Fibroblast of lung (primary cell): ENCODE measurements around the gene USP8. TPM values are rescaled to one million over a fixed set of nuclear protein-coding genes. Genes with fewer than 3 reads are reported as not detected.

Experiments
- DNase-seq, 2 donors: peaks; one replicate each; pipeline versions ENCODE4 v3.0.0 to v3.0.0-alpha.2; 2010; ENCODE audit warnings: low read depth in 2 of 2
- H2AFZ ChIP-seq: 2 replicates; pipeline ENCODE4 v1.5.1; 2012; ENCODE audit warnings: low read length, control low read depth, inconsistent platforms
- H3K27ac ChIP-seq: 2 replicates; pipeline ENCODE4 v1.5.1; 2011; ENCODE audit warnings: low read length, control low read depth; ENCODE audit not compliant: insufficient read depth
- H3K27me3 ChIP-seq: 2 replicates; pipeline ENCODE4 v1.5.1; 2011; ENCODE audit warnings: mild to moderate bottlenecking, low read length; ENCODE audit not compliant: control insufficient read depth, insufficient read depth
- H3K36me3 ChIP-seq: 2 replicates; pipeline ENCODE4 v1.5.1; 2011; ENCODE audit warnings: low read length; ENCODE audit not compliant: control insufficient read depth, insufficient read depth
- H3K4me1 ChIP-seq: 2 replicates; pipeline ENCODE4 v1.5.1; 2011; ENCODE audit warnings: low read length; ENCODE audit not compliant: control insufficient read depth, insufficient read depth; ENCODE audit errors: extremely low read depth
- H3K4me2 ChIP-seq: 2 replicates; pipeline ENCODE4 v1.5.1; 2011; ENCODE audit warnings: low read length, control low read depth; ENCODE audit not compliant: insufficient read depth; ENCODE audit errors: extremely low read depth
- H3K4me3 ChIP-seq, 4 experiments: fragments of 200-600 bp in 1 of 4; sonication (generic) in 1 of 4; replicated peaks in 1 of 4; 2 replicates each; pipeline ENCODE4 v1.5.1; 2011 to 2016; ENCODE audit warnings: low read length in 4 of 4, low read depth in 3 of 4, mild to moderate bottlenecking in 3 of 4, control low read depth in 2 of 4, inconsistent platforms in 1 of 4, mixed read lengths in 1 of 4; ENCODE audit not compliant: insufficient read depth in 1 of 4; ENCODE audit errors: control extremely low read depth in 1 of 4
- H3K79me2 ChIP-seq: 2 replicates; pipeline ENCODE4 v1.5.1; 2012; ENCODE audit warnings: mild to moderate bottlenecking, low read length, inconsistent platforms; ENCODE audit not compliant: control insufficient read depth, insufficient read depth
- H3K9ac ChIP-seq: 2 replicates; pipeline ENCODE4 v1.5.1; 2011; ENCODE audit warnings: mild to moderate bottlenecking, low read length, control low read depth; ENCODE audit not compliant: insufficient read depth
- H3K9me3 ChIP-seq: 2 replicates; pipeline ENCODE4 v1.5.1; 2012; ENCODE audit warnings: low read depth, low read length; ENCODE audit not compliant: control insufficient read depth, insufficient read depth
- H4K20me1 ChIP-seq: 2 replicates; pipeline ENCODE4 v1.5.1; 2011; ENCODE audit warnings: low read length; ENCODE audit not compliant: control insufficient read depth, insufficient read depth; ENCODE audit errors: extremely low read depth
- EZH2 ChIP-seq: IDR thresholded peaks from 2 replicates; pipeline ENCODE4 v1.5.1; 2012; ENCODE audit warnings: low read length, control low read depth, mild to moderate bottlenecking; ENCODE audit errors: missing control alignments
- polyA plus RNA-seq, 2 donors: library from polyadenylated mRNA; depleted of rRNA in 1 of 2; stranded (reverse) in 1 of 2; unstranded in 1 of 2; fragments of >200 nt; gene quantifications; 2 replicates each; pipeline ENCODE4 v1.2.1, GENCODE V29; 2011 to 2012; ENCODE audit warnings: missing spikeins in 1 of 2
- total RNA-seq: library from RNA; depleted of rRNA; stranded (reverse); fragments of >200 nt; gene quantifications from 2 replicates; pipeline ENCODE4 v1.2.1, GENCODE V29; 2014
- TF ChIP-seq, protein P1 (sequence below), 2 donors: IDR thresholded peaks in 1 of 2; conservative IDR thresholded peaks in 1 of 2; 1 replicate in 1 of 2; 2 replicates in 1 of 2; pipeline ENCODE4 v1.5.1; 2011 to 2012; ENCODE audit warnings: low read length in 2 of 2, control low read depth in 1 of 2, inconsistent platforms in 1 of 2, low read depth in 1 of 2, mild to moderate bottlenecking in 1 of 2

Gene USP8
- total and polyA plus RNA-seq, 2 donors (not counting 1 experiment from before 2014, with no cell fraction given), result 52.2 to 58.5 TPM

DNA sequence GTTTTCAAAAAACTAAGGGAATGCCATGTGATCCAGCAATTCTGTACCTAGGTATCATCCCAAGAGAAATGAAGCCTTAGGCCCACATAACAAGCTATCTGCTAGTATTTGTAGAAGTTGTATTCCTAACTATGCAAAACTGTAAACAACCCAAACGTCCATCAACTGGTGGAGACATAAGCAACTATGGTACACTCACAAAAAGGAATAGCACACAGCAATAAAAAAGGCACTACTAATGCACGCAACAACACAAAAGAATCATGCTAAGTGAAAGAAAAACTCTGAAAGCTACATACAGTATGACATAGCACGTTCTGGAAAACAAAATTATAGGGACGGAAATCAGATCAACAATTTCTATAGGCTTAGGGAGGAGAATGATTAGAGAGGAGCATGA, 107.0 kb downstream of the USP8 start:
- DNase-seq, result no peak
- no peaks in the 10 kb centered on the region for H3K4me1 ChIP-seq
- TF ChIP-seq EZH2, result no peak
- TF ChIP-seq, protein P1, sequence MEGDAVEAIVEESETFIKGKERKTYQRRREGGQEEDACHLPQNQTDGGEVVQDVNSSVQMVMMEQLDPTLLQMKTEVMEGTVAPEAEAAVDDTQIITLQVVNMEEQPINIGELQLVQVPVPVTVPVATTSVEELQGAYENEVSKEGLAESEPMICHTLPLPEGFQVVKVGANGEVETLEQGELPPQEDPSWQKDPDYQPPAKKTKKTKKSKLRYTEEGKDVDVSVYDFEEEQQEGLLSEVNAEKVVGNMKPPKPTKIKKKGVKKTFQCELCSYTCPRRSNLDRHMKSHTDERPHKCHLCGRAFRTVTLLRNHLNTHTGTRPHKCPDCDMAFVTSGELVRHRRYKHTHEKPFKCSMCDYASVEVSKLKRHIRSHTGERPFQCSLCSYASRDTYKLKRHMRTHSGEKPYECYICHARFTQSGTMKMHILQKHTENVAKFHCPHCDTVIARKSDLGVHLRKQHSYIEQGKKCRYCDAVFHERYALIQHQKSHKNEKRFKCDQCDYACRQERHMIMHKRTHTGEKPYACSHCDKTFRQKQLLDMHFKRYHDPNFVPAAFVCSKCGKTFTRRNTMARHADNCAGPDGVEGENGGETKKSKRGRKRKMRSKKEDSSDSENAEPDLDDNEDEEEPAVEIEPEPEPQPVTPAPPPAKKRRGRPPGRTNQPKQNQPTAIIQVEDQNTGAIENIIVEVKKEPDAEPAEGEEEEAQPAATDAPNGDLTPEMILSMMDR (conservative IDR thresholded peaks at IDR 0.05 in 1 of 2, IDR thresholded peaks at IDR 0.05 in 1 of 2; ENCODE audit: low read depth in 1 of 2, low read length in 2 of 2), result no peak
- H2AFZ ChIP-seq, result no peak overlapping the region
- H3K4me3 ChIP-seq, result no peak overlapping the region
- H4K20me1 ChIP-seq, result no peaks in the 10 kb centered on the region
- no peaks in the 10 kb centered on the region for H3K36me3 ChIP-seq
- H3K9ac ChIP-seq, result no peak overlapping the region
- H3K27ac ChIP-seq, result no peak overlapping the region
- H3K9me3 ChIP-seq, result no peaks in the 10 kb centered on the region
- no peak overlapping the region for H3K4me2 ChIP-seq
- H3K79me2 ChIP-seq, result no peaks in the 10 kb centered on the region
- no peaks in the 10 kb centered on the region for H3K27me3 ChIP-seq

DNA sequence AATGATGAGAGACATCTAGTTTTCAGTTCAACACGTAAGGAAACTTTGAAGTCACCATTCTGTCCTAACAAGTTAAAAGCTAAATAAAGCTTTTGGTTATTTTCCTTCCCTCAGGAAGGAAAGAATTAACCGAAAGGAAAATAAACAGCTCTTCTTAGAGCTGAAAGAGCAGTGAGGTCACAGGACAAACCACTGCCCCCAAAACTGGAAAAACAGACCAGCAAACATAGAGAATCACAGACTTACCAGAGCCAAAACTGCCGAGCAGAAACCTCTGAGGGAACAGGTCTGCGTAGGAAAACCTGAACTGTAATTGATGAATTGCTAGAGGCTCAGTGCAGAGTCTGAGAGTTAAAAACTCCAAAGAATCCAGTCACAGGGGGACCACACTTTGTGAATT, 107.6 kb downstream of the USP8 start:
- peak overlapping the region; percentile 57 for H2AFZ ChIP-seq
- no peak for TF ChIP-seq EZH2
- TF ChIP-seq, protein P1 (conservative IDR thresholded peaks at IDR 0.05 in 1 of 2, IDR thresholded peaks at IDR 0.05 in 1 of 2; ENCODE audit: low read depth in 1 of 2, low read length in 2 of 2), result no peak

DNA sequence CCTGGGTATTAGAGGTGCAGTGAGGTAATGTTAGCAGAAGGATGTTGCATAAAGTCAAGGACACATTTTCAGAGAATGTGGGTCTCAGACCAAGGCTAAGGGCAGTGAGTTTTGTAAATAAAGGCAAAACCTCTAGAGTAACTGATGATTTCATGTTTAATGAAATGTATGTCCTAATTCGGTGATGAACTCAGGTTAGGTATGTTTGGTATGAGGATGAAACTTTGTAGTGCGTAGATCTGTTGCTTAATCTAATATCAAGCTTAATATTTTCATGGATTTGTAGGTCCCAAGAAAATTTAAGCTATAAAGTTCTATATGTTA, 118.6 kb downstream of the USP8 start:
- no peaks in the 10 kb centered on the region for H3K9me3 ChIP-seq
- no peaks in the 10 kb centered on the region for H3K79me2 ChIP-seq
- H3K27ac ChIP-seq, result no peak overlapping the region
- H4K20me1 ChIP-seq, result no peaks in the 10 kb centered on the region
- H3K4me2 ChIP-seq, result no peak overlapping the region
- no peak overlapping the region for H3K4me3 ChIP-seq
- H3K36me3 ChIP-seq, result no peaks in the 10 kb centered on the region
- H3K4me1 ChIP-seq, result no peaks in the 10 kb centered on the region
- peak in 1 of 2 donors; percentile 30 for DNase-seq
- no peak overlapping the region for H2AFZ ChIP-seq
- H3K27me3 ChIP-seq, result no peaks in the 10 kb centered on the region
- no peak overlapping the region for H3K9ac ChIP-seq
- no peak for TF ChIP-seq EZH2
- TF ChIP-seq, protein P1 (conservative IDR thresholded peaks at IDR 0.05 in 1 of 2, IDR thresholded peaks at IDR 0.05 in 1 of 2; ENCODE audit: low read depth in 1 of 2, low read length in 2 of 2), result no peak

More for the DNA sequence above, 107.6 kb downstream of the USP8 start:
- no peak overlapping the region for H3K4me3 ChIP-seq
- H3K4me2 ChIP-seq, result peak overlapping the region; percentile 25
- no peak for DNase-seq
- H3K4me1 ChIP-seq, result no peaks in the 10 kb centered on the region
- H3K9me3 ChIP-seq, result no peaks in the 10 kb centered on the region
- no peaks in the 10 kb centered on the region for H3K36me3 ChIP-seq
- H3K9ac ChIP-seq, result no peak overlapping the region
- H3K79me2 ChIP-seq, result no peaks in the 10 kb centered on the region
- no peak overlapping the region for H3K27ac ChIP-seq
- H3K27me3 ChIP-seq, result no peaks in the 10 kb centered on the region
- H4K20me1 ChIP-seq, result no peaks in the 10 kb centered on the region
